Measurements from ENCODE around the gene TRAF3IP1. TPM values are rescaled to one million over a fixed set of nuclear protein-coding genes. Genes with fewer than 3 reads are reported as not detected.

The TRAF3IP1 gene
- total and polyA plus RNA-seq, 2 of the 13 experiments (the other 11 are each of a cell fraction or from before 2014, with no cell fraction given), result 4.1 to 12.9 TPM

DNA sequence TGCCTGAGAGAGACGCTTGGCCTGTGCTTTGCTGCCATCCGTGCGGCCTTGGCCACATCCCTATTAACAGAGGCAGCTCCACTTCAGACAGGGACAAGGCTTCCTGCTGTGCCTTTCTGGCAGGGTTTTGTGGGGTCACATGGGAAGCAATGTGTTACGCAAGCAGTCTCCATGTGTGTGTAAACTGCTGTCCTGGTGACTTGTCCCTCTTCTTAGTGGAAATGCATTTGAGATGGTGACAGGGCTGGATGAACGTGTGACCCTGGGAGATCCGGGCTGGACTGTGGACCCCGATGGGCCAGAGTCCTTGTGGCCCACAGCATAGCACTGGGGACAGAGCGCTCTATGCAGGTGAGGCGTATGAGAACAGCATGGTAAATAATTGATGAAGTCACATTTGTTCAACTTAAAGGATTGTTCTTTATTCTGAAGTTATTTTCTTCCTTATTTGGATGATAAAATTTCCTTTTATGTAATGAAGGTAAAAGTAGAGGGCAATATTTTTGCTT is 129.6 kb downstream of the TRAF3IP1 start (continued):
- TF ChIP-seq, protein P1, sequence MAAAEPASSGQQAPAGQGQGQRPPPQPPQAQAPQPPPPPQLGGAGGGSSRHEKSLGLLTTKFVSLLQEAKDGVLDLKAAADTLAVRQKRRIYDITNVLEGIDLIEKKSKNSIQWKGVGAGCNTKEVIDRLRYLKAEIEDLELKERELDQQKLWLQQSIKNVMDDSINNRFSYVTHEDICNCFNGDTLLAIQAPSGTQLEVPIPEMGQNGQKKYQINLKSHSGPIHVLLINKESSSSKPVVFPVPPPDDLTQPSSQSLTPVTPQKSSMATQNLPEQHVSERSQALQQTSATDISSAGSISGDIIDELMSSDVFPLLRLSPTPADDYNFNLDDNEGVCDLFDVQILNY (CRISPR knock-in tag; conservative IDR thresholded peaks at IDR 0.05), result no peak
- TF ChIP-seq ZNF33B (CRISPR knock-in tag; IDR thresholded peaks at IDR 0.05) (peak; percentile 16; the same call in 1 of the 2 replicates), ZNF263 (CRISPR knock-in tag; IDR thresholded peaks at IDR 0.05) (peak; percentile 80), ADNP (CRISPR knock-in tag; IDR thresholded peaks at IDR 0.05) (no peak)
- TF ChIP-seq, protein P2, sequence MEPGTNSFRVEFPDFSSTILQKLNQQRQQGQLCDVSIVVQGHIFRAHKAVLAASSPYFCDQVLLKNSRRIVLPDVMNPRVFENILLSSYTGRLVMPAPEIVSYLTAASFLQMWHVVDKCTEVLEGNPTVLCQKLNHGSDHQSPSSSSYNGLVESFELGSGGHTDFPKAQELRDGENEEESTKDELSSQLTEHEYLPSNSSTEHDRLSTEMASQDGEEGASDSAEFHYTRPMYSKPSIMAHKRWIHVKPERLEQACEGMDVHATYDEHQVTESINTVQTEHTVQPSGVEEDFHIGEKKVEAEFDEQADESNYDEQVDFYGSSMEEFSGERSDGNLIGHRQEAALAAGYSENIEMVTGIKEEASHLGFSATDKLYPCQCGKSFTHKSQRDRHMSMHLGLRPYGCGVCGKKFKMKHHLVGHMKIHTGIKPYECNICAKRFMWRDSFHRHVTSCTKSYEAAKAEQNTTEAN (CRISPR knock-in tag; conservative IDR thresholded peaks at IDR 0.05), result peak; percentile 96
- TF ChIP-seq, protein P3, sequence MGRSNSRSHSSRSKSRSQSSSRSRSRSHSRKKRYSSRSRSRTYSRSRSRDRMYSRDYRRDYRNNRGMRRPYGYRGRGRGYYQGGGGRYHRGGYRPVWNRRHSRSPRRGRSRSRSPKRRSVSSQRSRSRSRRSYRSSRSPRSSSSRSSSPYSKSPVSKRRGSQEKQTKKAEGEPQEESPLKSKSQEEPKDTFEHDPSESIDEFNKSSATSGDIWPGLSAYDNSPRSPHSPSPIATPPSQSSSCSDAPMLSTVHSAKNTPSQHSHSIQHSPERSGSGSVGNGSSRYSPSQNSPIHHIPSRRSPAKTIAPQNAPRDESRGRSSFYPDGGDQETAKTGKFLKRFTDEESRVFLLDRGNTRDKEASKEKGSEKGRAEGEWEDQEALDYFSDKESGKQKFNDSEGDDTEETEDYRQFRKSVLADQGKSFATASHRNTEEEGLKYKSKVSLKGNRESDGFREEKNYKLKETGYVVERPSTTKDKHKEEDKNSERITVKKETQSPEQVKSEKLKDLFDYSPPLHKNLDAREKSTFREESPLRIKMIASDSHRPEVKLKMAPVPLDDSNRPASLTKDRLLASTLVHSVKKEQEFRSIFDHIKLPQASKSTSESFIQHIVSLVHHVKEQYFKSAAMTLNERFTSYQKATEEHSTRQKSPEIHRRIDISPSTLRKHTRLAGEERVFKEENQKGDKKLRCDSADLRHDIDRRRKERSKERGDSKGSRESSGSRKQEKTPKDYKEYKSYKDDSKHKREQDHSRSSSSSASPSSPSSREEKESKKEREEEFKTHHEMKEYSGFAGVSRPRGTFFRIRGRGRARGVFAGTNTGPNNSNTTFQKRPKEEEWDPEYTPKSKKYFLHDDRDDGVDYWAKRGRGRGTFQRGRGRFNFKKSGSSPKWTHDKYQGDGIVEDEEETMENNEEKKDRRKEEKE (IDR thresholded peaks at IDR 0.05), result no peak

DNA sequence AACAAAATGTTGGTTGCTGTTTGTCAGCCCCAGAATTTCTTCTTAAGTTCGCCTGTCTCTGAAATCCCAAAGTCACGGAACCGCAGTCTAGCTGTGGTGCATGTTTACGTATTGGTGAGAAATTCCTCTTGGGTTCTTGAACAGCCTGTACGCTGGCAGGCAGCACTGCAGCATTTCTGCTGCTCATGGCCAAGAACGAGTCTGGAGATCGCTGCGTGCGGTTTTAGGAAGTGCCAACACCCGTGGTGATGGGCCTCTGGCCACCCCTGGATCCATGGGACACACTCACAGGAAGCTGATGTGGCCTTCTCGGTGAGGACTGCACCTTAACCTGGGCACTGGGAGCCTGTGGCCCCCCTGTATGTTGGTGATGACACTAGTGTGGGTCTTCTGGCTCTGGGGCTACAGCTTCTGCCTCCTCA is 130.1 kb downstream of the TRAF3IP1 start:
- H3K27ac ChIP-seq (ENCODE audit: extremely low read length, insufficient read depth, low read length), result peak overlapping the region; percentile 89
- H3K4me2 ChIP-seq (ENCODE audit: low read depth, low read length), result peak overlapping the region; percentile 33; the same call in 1 of the 2 replicates
- no peaks in the 10 kb centered on the region for H3K9me3 ChIP-seq (ENCODE audit: low read length)
- H3K79me2 ChIP-seq (ENCODE audit: insufficient read depth, low read length), result peaks cover 21% of the 10 kb centered on the region
- DNase-seq (ENCODE audit: low spot score) (no peak), FAIRE-seq (no peak), ATAC-seq (peak; percentile 1; the same call in 1 of the 3 replicates)
- peaks cover 35 to 59% of the 10 kb centered on the region in 2 experiments for H3K36me3 ChIP-seq (replicated peaks in 1 of 2; ENCODE audit: control insufficient read depth in 1 of 2, insufficient read depth in 2 of 2, low read length in 2 of 2)
- H2AFZ ChIP-seq (ENCODE audit: low read length), result no peak overlapping the region
- POLR2A ChIA-PET, result interaction anchor here (1.0 to 1.5 kb wide), 3 partner anchors 9 to 46 kb away, joined by 4 to 9 read pairs (median 5); no protein-coding TSS in a partner anchor
- WGBS (ENCODE audit: low lambda C conversion rate), result 91% methylated on average over 11 of the region's 11 CpGs
- peaks cover 39% of the 10 kb centered on the region for H3K4me1 ChIP-seq (ENCODE audit: insufficient read depth, low read length)
- H3K4me3 ChIP-seq (replicated peaks in 1 of 3; ENCODE audit: insufficient read depth in 1 of 3, low read depth in 2 of 3, low read length in 3 of 3), result no peak overlapping the region; a peak in 1 of 6 replicates
- in situ Hi-C loops (cut with HindIII; ENCODE audit: extremely low pct_ligation_motif_present, low pct_unique_long_range_greater_than_20kb) (no loop called here), intact Hi-C loops (cut with micrococcal nuclease; ENCODE audit: unreplicated experiment) (no loop called here)
- H3K27me3 ChIP-seq (ENCODE audit: control insufficient read depth in 1 of 2, insufficient read depth in 2 of 2, low read length in 2 of 2), result no peaks in the 10 kb centered on the region
- no TSS peak for BruUV-seq (replicated peaks)
- peak overlapping the region; percentile 62 for H3K9ac ChIP-seq (ENCODE audit: insufficient read depth, low read depth, low read length)
- no peaks in the 10 kb centered on the region for H4K20me1 ChIP-seq (ENCODE audit: insufficient read depth, low read length)
- CTCF ChIA-PET (ENCODE audit: low intra/inter-chr PET ratio, low total read pairs), result no interaction called here
- TF ChIP-seq ZNF7 (CRISPR knock-in tag; IDR thresholded peaks at IDR 0.05) (no peak), EP300 (IDR thresholded peaks at IDR 0.05; ENCODE audit: low read depth in 2 of 2, low read length in 2 of 2) (no peak), EP300 (CRISPR knock-in tag; IDR thresholded peaks at IDR 0.05; ENCODE audit: borderline replicate concordance) (no peak), TAF15 (IDR thresholded peaks at IDR 0.05; ENCODE audit: low read depth, low read length, poor library complexity, severe bottlenecking) (no peak)
